ENCODE results near the gene NFX1. TPM values are rescaled to one million over a fixed set of nuclear protein-coding genes. Genes with fewer than 3 reads are reported as not detected.
"Not testable (repeated sequence)": the region's sequence is repeated elsewhere in the genome, so short reads cannot be mapped to it uniquely, and the experiment has no call there.

Gene NFX1
- total RNA-seq, 4 donors from 2014 or later = 35.2 to 101 (median 59.6) TPM

- no peak for DNase-seq
- no peak for TF ChIP-seq CTCF (IDR thresholded peaks at IDR 0.05)
- TF ChIP-seq POLR2A (IDR thresholded peaks at IDR 0.05) = no peak
- no peak overlapping the region for H3K27ac ChIP-seq
- H3K27me3 ChIP-seq = no peaks in the 10 kb centered on the region
- H3K4me1 ChIP-seq = no peaks in the 10 kb centered on the region
- H3K36me3 ChIP-seq = peaks cover 0 to 19% (median 0%) of the 10 kb centered on the region in 3 donors
- no peak overlapping the region for H3K4me3 ChIP-seq
- H3K9me3 ChIP-seq = no peaks in the 10 kb centered on the region
Measured at GRCh38 chr9:33354651-33355211, 64.4 kb downstream of the NFX1 start.

GRCh38 chr9:33355933-33356332 is 65.6 kb downstream of the NFX1 start:
- Histone ChIP-seq H3K36me3 (peaks cover 0 to 22% (median 0%) of the 10 kb centered on the region in 3 donors), H3K4me3 (no peak overlapping the region), H3K9me3 (no peaks in the 10 kb centered on the region), H3K4me1 (no peaks in the 10 kb centered on the region), H3K27ac (no peak overlapping the region), H3K27me3 (no peaks in the 10 kb centered on the region)
- no peak for DNase-seq
- TF ChIP-seq CTCF (IDR thresholded peaks at IDR 0.05) (no peak), POLR2A (IDR thresholded peaks at IDR 0.05) (no peak)

- H3K36me3 ChIP-seq = peaks cover 0 to 24% (median 0%) of the 10 kb centered on the region in 3 donors
- not testable (repeated sequence) for H3K27ac ChIP-seq, H3K4me1 ChIP-seq, DNase-seq, H3K9me3 ChIP-seq, H3K4me3 ChIP-seq, H3K27me3 ChIP-seq
Measured at GRCh38 chr9:33358641-33359040, 68.3 kb downstream of the NFX1 start.

- H3K27me3 ChIP-seq = no peaks in the 10 kb centered on the region
- DNase-seq = no peak
- H3K27ac ChIP-seq = no peak overlapping the region
- no peaks in the 10 kb centered on the region for H3K9me3 ChIP-seq
- peaks cover 0 to 60% (median 0%) of the 10 kb centered on the region in 3 donors for H3K36me3 ChIP-seq
- no peak overlapping the region for H3K4me3 ChIP-seq
- no peaks in the 10 kb centered on the region for H3K4me1 ChIP-seq
- TF ChIP-seq POLR2A (IDR thresholded peaks at IDR 0.05) = no peak
- no peak for TF ChIP-seq CTCF (IDR thresholded peaks at IDR 0.05)
Measured at GRCh38 chr9:33364127-33364526, 73.8 kb downstream of the NFX1 start.

- not testable (repeated sequence) for H3K9me3 ChIP-seq, H3K27me3 ChIP-seq, H3K4me3 ChIP-seq, H3K27ac ChIP-seq, H3K4me1 ChIP-seq, DNase-seq
- peaks cover 0 to 66% (median 0%) of the 10 kb centered on the region in 3 donors for H3K36me3 ChIP-seq
Measured at GRCh38 chr9:33364814-33365213, 74.5 kb downstream of the NFX1 start.

GRCh38 chr9:33366979-33367480 is 76.7 kb downstream of the NFX1 start:
- DNase-seq = no peak
- no peaks in the 10 kb centered on the region for H3K27me3 ChIP-seq
- no peaks in the 10 kb centered on the region for H3K9me3 ChIP-seq
- no peak overlapping the region for H3K4me3 ChIP-seq
- no peaks in the 10 kb centered on the region for H3K4me1 ChIP-seq
- no peak overlapping the region for H3K27ac ChIP-seq
- no peak for TF ChIP-seq POLR2A (IDR thresholded peaks at IDR 0.05)
- TF ChIP-seq CTCF (IDR thresholded peaks at IDR 0.05) = no peak
- peaks cover 0 to 82% (median 0%) of the 10 kb centered on the region in 3 donors for H3K36me3 ChIP-seq

GRCh38 chr9:33372900-33373299 is 82.6 kb downstream of the NFX1 start:
- no peak for TF ChIP-seq CTCF (IDR thresholded peaks at IDR 0.05)
- no peak for TF ChIP-seq POLR2A (IDR thresholded peaks at IDR 0.05)
- Histone ChIP-seq H3K9me3 (no peaks in the 10 kb centered on the region), H3K27me3 (no peaks in the 10 kb centered on the region), H3K27ac (no peak overlapping the region), H3K4me1 (peaks cover 0 to 5% (median 0%) of the 10 kb centered on the region in 4 donors), H3K36me3 (peaks cover 0 to 42% (median 0%) of the 10 kb centered on the region in 3 donors), H3K4me3 (no peak overlapping the region)
- DNase-seq = no peak
